GM23338 (cell line): Measurements from ENCODE around the gene RAB1B. TPM values are rescaled to one million over a fixed set of nuclear protein-coding genes. Genes with fewer than 3 reads are reported as not detected.

Source experiments
- EZH2 ChIP-seq: fragments of 200-600 bp; sonication (generic); IDR thresholded peaks from one replicate; pipeline ENCODE4 v1.8.0; 2017; ENCODE audit warnings: antibody characterized with exemption, mild to moderate bottlenecking, low read depth; ENCODE audit not compliant: unreplicated experiment
- EZH2phosphoT487 ChIP-seq: fragments of 200-600 bp; sonication (generic); IDR thresholded peaks from one replicate; pipeline ENCODE4 v1.8.1; 2018; ENCODE audit warnings: antibody characterized with exemption; ENCODE audit not compliant: unreplicated experiment
- JUNB ChIP-seq: IDR thresholded peaks from one replicate; pipeline ENCODE4 v1.6.1; 2016; ENCODE audit warnings: antibody characterized with exemption; ENCODE audit not compliant: unreplicated experiment
- NANOG ChIP-seq: IDR thresholded peaks from 2 replicates; pipeline ENCODE4 v1.6.1; 2016; ENCODE audit warnings: antibody characterized with exemption, borderline replicate concordance
- STAT1 ChIP-seq: IDR thresholded peaks from one replicate; pipeline ENCODE4 v1.6.1; 2016; ENCODE audit warnings: antibody characterized with exemption; ENCODE audit not compliant: unreplicated experiment
- ZNF114 ChIP-seq: fragments of 250-450 bp; sonication (Bioruptor Pico); IDR thresholded peaks from 2 replicates; pipeline ENCODE4 v1.5.0; 2020; ENCODE audit warnings: mild to moderate bottlenecking, moderate library complexity
- ZNF331 ChIP-seq: fragments of 250-450 bp; sonication (Bioruptor Pico); IDR thresholded peaks from 2 replicates; pipeline ENCODE4 v1.5.0; 2020; ENCODE audit warnings: low read depth, mild to moderate bottlenecking, moderate library complexity
- polyA plus RNA-seq: library from polyadenylated mRNA; unstranded; fragments of >200 nt; fragmentation: Nextera tagmentation; extraction: Ambion mirVana; gene quantifications from 2 replicates; pipeline ENCODE4 v1.2.1, GENCODE V29; 2016
- total RNA-seq: library from RNA; depleted of rRNA; stranded (reverse); fragments of >200 nt; shearing (Covaris generic); gene quantifications from 2 replicates; pipeline ENCODE4 v1.2.3, GENCODE V29; 2014
- TF ChIP-seq, protein P1 (sequence below): fragments of 250-450 bp; sonication (Bioruptor Pico); IDR thresholded peaks from 2 replicates; pipeline ENCODE4 v1.5.0; 2020; ENCODE audit warnings: mild to moderate bottlenecking, moderate library complexity
- TF ChIP-seq, protein P2 (sequence below), 2 experiments: fragments of 200-600 bp in 1 of 2; sonication (generic) in 1 of 2; conservative IDR thresholded peaks; 2 replicates each; pipeline versions ENCODE4 v1.5.1 to v1.6.1; 2016 to 2017; ENCODE audit warnings: antibody characterized with exemption in 2 of 2, low read depth in 2 of 2, mild to moderate bottlenecking in 2 of 2, moderate library complexity in 1 of 2

Gene RAB1B
- total and polyA plus RNA-seq, 2 experiments from 2014 or later, result 30.5 to 92.7 TPM

DNA sequence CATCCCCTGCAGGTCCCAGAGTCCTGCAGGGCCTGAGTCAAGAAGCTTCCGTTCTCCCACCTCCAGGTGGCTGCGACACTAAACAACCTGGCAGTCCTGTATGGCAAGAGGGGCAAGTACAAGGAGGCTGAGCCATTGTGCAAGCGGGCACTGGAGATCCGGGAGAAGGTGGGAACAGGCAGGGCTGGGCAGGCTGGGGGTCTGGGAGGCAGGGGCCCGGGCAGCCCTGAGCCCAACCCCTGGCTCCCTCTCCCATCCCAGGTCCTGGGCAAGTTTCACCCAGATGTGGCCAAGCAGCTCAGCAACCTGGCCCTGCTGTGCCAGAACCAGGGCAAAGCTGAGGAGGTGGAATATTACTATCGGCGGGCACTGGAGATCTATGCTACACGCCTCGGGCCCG, 4.7 kb upstream of the RAB1B start (continued):
- TF ChIP-seq, protein P1, sequence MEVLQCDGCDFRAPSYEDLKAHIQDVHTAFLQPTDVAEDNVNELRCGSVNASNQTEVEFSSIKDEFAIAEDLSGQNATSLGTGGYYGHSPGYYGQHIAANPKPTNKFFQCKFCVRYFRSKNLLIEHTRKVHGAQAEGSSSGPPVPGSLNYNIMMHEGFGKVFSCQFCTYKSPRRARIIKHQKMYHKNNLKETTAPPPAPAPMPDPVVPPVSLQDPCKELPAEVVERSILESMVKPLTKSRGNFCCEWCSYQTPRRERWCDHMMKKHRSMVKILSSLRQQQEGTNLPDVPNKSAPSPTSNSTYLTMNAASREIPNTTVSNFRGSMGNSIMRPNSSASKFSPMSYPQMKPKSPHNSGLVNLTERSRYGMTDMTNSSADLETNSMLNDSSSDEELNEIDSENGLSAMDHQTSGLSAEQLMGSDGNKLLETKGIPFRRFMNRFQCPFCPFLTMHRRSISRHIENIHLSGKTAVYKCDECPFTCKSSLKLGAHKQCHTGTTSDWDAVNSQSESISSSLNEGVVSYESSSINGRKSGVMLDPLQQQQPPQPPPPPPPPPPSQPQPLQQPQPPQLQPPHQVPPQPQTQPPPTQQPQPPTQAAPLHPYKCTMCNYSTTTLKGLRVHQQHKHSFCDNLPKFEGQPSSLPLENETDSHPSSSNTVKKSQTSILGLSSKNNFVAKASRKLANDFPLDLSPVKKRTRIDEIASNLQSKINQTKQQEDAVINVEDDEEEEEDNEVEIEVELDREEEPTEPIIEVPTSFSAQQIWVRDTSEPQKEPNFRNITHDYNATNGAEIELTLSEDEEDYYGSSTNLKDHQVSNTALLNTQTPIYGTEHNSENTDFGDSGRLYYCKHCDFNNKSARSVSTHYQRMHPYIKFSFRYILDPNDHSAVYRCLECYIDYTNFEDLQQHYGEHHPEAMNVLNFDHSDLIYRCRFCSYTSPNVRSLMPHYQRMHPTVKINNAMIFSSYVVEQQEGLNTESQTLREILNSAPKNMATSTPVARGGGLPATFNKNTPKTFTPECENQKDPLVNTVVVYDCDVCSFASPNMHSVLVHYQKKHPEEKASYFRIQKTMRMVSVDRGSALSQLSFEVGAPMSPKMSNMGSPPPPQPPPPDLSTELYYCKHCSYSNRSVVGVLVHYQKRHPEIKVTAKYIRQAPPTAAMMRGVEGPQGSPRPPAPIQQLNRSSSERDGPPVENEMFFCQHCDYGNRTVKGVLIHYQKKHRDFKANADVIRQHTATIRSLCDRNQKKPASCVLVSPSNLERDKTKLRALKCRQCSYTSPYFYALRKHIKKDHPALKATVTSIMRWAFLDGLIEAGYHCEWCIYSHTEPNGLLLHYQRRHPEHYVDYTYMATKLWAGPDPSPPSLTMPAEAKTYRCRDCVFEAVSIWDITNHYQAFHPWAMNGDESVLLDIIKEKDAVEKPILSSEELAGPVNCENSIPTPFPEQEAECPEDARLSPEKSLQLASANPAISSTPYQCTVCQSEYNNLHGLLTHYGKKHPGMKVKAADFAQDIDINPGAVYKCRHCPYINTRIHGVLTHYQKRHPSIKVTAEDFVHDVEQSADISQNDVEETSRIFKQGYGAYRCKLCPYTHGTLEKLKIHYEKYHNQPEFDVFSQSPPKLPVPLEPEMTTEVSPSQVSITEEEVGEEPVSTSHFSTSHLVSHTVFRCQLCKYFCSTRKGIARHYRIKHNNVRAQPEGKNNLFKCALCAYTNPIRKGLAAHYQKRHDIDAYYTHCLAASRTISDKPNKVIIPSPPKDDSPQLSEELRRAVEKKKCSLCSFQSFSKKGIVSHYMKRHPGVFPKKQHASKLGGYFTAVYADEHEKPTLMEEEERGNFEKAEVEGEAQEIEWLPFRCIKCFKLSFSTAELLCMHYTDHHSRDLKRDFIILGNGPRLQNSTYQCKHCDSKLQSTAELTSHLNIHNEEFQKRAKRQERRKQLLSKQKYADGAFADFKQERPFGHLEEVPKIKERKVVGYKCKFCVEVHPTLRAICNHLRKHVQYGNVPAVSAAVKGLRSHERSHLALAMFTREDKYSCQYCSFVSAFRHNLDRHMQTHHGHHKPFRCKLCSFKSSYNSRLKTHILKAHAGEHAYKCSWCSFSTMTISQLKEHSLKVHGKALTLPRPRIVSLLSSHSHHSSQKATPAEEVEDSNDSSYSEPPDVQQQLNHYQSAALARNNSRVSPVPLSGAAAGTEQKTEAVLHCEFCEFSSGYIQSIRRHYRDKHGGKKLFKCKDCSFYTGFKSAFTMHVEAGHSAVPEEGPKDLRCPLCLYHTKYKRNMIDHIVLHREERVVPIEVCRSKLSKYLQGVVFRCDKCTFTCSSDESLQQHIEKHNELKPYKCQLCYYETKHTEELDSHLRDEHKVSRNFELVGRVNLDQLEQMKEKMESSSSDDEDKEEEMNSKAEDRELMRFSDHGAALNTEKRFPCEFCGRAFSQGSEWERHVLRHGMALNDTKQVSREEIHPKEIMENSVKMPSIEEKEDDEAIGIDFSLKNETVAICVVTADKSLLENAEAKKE (CRISPR knock-in tag), result no peak
- TF ChIP-seq, protein P2, sequence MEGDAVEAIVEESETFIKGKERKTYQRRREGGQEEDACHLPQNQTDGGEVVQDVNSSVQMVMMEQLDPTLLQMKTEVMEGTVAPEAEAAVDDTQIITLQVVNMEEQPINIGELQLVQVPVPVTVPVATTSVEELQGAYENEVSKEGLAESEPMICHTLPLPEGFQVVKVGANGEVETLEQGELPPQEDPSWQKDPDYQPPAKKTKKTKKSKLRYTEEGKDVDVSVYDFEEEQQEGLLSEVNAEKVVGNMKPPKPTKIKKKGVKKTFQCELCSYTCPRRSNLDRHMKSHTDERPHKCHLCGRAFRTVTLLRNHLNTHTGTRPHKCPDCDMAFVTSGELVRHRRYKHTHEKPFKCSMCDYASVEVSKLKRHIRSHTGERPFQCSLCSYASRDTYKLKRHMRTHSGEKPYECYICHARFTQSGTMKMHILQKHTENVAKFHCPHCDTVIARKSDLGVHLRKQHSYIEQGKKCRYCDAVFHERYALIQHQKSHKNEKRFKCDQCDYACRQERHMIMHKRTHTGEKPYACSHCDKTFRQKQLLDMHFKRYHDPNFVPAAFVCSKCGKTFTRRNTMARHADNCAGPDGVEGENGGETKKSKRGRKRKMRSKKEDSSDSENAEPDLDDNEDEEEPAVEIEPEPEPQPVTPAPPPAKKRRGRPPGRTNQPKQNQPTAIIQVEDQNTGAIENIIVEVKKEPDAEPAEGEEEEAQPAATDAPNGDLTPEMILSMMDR (conservative IDR thresholded peaks at IDR 0.05; ENCODE audit: low read depth in 2 of 2), result no peak
- TF ChIP-seq ZNF331 (CRISPR knock-in tag) (no peak), ZNF114 (CRISPR knock-in tag) (no peak), EZH2 (no peak), JUNB (no peak), STAT1 (no peak), NANOG (no peak), EZH2phosphoT487 (no peak)
